GM18505 (cell line): Measurements from ENCODE around the gene MAPK1.
"Not testable (repeated sequence)": the region's sequence is repeated elsewhere in the genome, so short reads cannot be mapped to it uniquely, and the experiment has no call there.

Source experiments
- ATAC-seq: cut with Tn5 transposase; IDR thresholded peaks from one replicate; pipeline ENCODE4 v1.9.1; 2021; ENCODE audit not compliant: unreplicated experiment
- POLR2A ChIP-seq: IDR thresholded peaks from 4 replicates; pipeline ENCODE4 v1.6.1; 2011; ENCODE audit warnings: borderline replicate concordance; ENCODE audit not compliant: insufficient read depth, insufficient read length; ENCODE audit errors: extremely low read depth

Gene MAPK1

GRCh38 chr22:21719024-21719423, 148.4 kb downstream of the MAPK1 start:
- ATAC-seq: no peak
- no peak for TF ChIP-seq POLR2A

- ATAC-seq: no peak
- no peak for TF ChIP-seq POLR2A
These were observed 148.9 kb downstream of the MAPK1 start for GRCh38 chr22:21718499-21718898.

GRCh38 chr22:21716395-21717122, 150.9 kb downstream of the MAPK1 start:
- not testable (repeated sequence) for ATAC-seq

GRCh38 chr22:21714786-21715185, 152.7 kb downstream of the MAPK1 start:
- no peak for ATAC-seq
- TF ChIP-seq POLR2A: no peak

- no peak for TF ChIP-seq POLR2A
- ATAC-seq: no peak
These were observed 153.2 kb downstream of the MAPK1 start for GRCh38 chr22:21714059-21714770.

GRCh38 chr22:21713428-21714058, 153.9 kb downstream of the MAPK1 start:
- no peak for ATAC-seq
- TF ChIP-seq POLR2A: no peak

GRCh38 chr22:21712751-21713427, 154.6 kb downstream of the MAPK1 start:
- no peak for ATAC-seq
- no peak for TF ChIP-seq POLR2A

- ATAC-seq: no peak
- TF ChIP-seq POLR2A: no peak
These were observed 155.6 kb downstream of the MAPK1 start for GRCh38 chr22:21711851-21712250.

- no peak for ATAC-seq
- TF ChIP-seq POLR2A: no peak
These were observed 157.3 kb downstream of the MAPK1 start for GRCh38 chr22:21710156-21710555.

- ATAC-seq: no peak
- TF ChIP-seq POLR2A: no peak
These were observed 157.8 kb downstream of the MAPK1 start for GRCh38 chr22:21709688-21710087.

- ATAC-seq: no peak
- TF ChIP-seq POLR2A: no peak
These were observed 158.5 kb downstream of the MAPK1 start for GRCh38 chr22:21708960-21709359.

- TF ChIP-seq POLR2A: no peak
- ATAC-seq: no peak
These were observed 159.8 kb downstream of the MAPK1 start for GRCh38 chr22:21707677-21708076.
